Lower lobe of right lung (tissue), 2 donors: ENCODE measurements around the gene RNF224. TPM values are rescaled to one million over a fixed set of nuclear protein-coding genes. Genes with fewer than 3 reads are reported as not detected.
"Not testable (repeated sequence)": the region's sequence is repeated elsewhere in the genome, so short reads cannot be mapped to it uniquely, and the experiment has no call there.

Experiments used
- ATAC-seq, 2 donors: fragments of 200-7000 bp; cut with Tn5 transposase; one replicate each; pipeline ENCODE4 v1.9.1; 2020 to 2022; ENCODE audit warnings: mild to moderate bottlenecking in 2 of 2, moderate library complexity in 2 of 2
- DNase-seq: peaks from one replicate; pipeline ENCODE4 v3.0.0-alpha.2; 2020
- H3K27ac ChIP-seq: fragments of 200-600 bp; one replicate; pipeline ENCODE4 v1.8.0; 2022
- H3K27me3 ChIP-seq: fragments of 200-600 bp; one replicate; pipeline ENCODE4 v1.8.0; 2022; ENCODE audit warnings: low read depth
- H3K36me3 ChIP-seq: fragments of 200-600 bp; one replicate; pipeline ENCODE4 v1.8.0; 2022; ENCODE audit warnings: mild to moderate bottlenecking
- H3K4me1 ChIP-seq: fragments of 200-600 bp; one replicate; pipeline ENCODE4 v1.8.0; 2022
- H3K4me3 ChIP-seq: fragments of 200-600 bp; one replicate; pipeline ENCODE4 v1.8.0; 2022; ENCODE audit warnings: mild to moderate bottlenecking
- H3K9me3 ChIP-seq: fragments of 200-600 bp; one replicate; pipeline ENCODE4 v1.8.0; 2022
- CTCF ChIP-seq: fragments of 200-600 bp; IDR thresholded peaks from one replicate; pipeline ENCODE4 v1.8.0; 2022; ENCODE audit warnings: antibody characterized with exemption, mild to moderate bottlenecking
- intact Hi-C: fragments of 100-400 bp; cut with DNase I; formaldehyde crosslinking; loops from one replicate; pipeline ENCODE4 v1.11.0; 2022
- total RNA-seq: library from RNA; stranded (reverse); fragmentation: NEBNext Ultra II Directional; extraction: Animal tissue kit (Norgen Biotek cat#: 25700); gene quantifications from one replicate; pipeline ENCODE4 v1.2.1, GENCODE V29; 2021
- donor health status: DM: no; HTN: yes; CAD: no; lungs with severe emphysema.

The RNF224 gene
- total RNA-seq, 1 donor from 2014 or later: 0.21 TPM

GRCh38 chr9:137236238-137236935 is 9.1 kb downstream of the RNF224 start:
- ATAC-seq (peak; percentile 60 to 68), DNase-seq (peak; percentile 93)
- Histone ChIP-seq H3K36me3 (no peaks in the 10 kb centered on the region), H3K4me3 (peak overlapping the region; percentile 17), H3K27ac (no peak overlapping the region), H3K27me3 (peaks cover 32% of the 10 kb centered on the region), H3K4me1 (peaks cover 37% of the 10 kb centered on the region), H3K9me3 (no peaks in the 10 kb centered on the region)
- intact Hi-C loops: no loop called here
- peak; percentile 96 for TF ChIP-seq CTCF

GRCh38 chr9:137236936-137237421 is 9.7 kb downstream of the RNF224 start:
- Histone ChIP-seq H3K36me3 (peaks cover 3% of the 10 kb centered on the region), H3K9me3 (no peaks in the 10 kb centered on the region), H3K27ac (no peak overlapping the region), H3K4me1 (peaks cover 39% of the 10 kb centered on the region), H3K4me3 (no peak overlapping the region), H3K27me3 (peaks cover 26% of the 10 kb centered on the region)
- no peak for ATAC-seq
- intact Hi-C loops: no loop called here
- no peak for TF ChIP-seq CTCF
- no peak for DNase-seq

- Histone ChIP-seq H3K27ac (peak overlapping the region; percentile 24), H3K4me1 (peaks cover 50% of the 10 kb centered on the region), H3K4me3 (no peak overlapping the region), H3K9me3 (no peaks in the 10 kb centered on the region), H3K27me3 (peaks cover 15% of the 10 kb centered on the region), H3K36me3 (peaks cover 14% of the 10 kb centered on the region)
- intact Hi-C loops: no loop called here
- no peak for DNase-seq
- ATAC-seq: no peak
- TF ChIP-seq CTCF: no peak
These were observed 10.7 kb downstream of the RNF224 start for GRCh38 chr9:137237759-137238726.

- intact Hi-C loops, DNase-seq, H3K27me3 ChIP-seq, ATAC-seq, H3K9me3 ChIP-seq: not testable (repeated sequence)
- Histone ChIP-seq H3K4me1 (peaks cover 59% of the 10 kb centered on the region), H3K4me3 (peak overlapping the region; percentile 93), H3K36me3 (peaks cover 23% of the 10 kb centered on the region), H3K27ac (peak overlapping the region; percentile 98)
These were observed 12.4 kb downstream of the RNF224 start for GRCh38 chr9:137239541-137240200.

GRCh38 chr9:137240318-137240840 is 13.1 kb downstream of the RNF224 start:
- peaks cover 59% of the 10 kb centered on the region for H3K4me1 ChIP-seq

More at GRCh38 chr9:137240318-137240840, 13.1 kb downstream of the RNF224 start:
- peaks cover 23% of the 10 kb centered on the region for H3K36me3 ChIP-seq
- DNase-seq (peak; percentile 90), ATAC-seq (peak; percentile 74 to 76)
- H3K27me3 ChIP-seq: no peaks in the 10 kb centered on the region
- intact Hi-C loops: no loop called here
- peak overlapping the region; percentile 98 for H3K27ac ChIP-seq
- peak overlapping the region; percentile 93 for H3K4me3 ChIP-seq
- peak; percentile 7 for TF ChIP-seq CTCF
- H3K9me3 ChIP-seq: no peaks in the 10 kb centered on the region
